Measurements from ENCODE around the gene TCF12.

DNA sequence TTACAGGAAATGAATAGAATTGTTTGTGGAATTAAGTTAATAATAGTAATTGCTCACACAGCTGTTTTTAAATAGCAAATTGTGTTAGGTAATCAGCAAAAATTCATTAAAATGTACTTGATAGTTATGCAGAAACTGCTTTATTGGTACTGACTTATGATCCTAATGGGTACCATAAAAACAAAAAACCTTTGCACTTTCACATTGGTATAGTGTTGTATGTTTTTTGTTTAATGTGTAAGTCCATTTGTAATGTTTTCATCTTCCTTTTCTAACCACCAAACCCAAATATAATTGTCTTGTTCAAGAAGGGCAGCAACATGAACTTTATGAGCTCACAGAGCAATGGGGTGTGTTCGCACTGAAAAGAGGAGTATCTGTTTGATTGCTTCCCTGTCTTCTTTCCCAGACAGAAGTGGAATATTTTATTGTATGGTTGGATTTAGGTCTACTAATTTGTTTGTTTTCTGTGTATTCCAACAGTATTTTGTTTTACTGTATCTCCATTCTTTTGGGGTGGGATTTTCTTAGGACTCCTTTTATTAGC lies 135.8 kb downstream of the TCF12 start:
- TF ChIP-seq ZBTB7A (IDR thresholded peaks at IDR 0.05; ENCODE audit: low read depth) (no peak), EGR1 (IDR thresholded peaks at IDR 0.05) (no peak), TCF12 (IDR thresholded peaks at IDR 0.05; ENCODE audit: low read depth) (no peak), RAD21 (IDR thresholded peaks at IDR 0.05; ENCODE audit: low read depth) (no peak), YY1 (IDR thresholded peaks at IDR 0.05; ENCODE audit: low read depth) (no peak), TEAD4 (IDR thresholded peaks at IDR 0.05) (no peak), CREB1 (IDR thresholded peaks at IDR 0.05; ENCODE audit: low read depth) (no peak), FOXM1 (IDR thresholded peaks at IDR 0.05; ENCODE audit: borderline replicate concordance, low read depth) (no peak), TAF1 (IDR thresholded peaks at IDR 0.05; ENCODE audit: low read depth) (no peak)
- TF ChIP-seq, protein P1, sequence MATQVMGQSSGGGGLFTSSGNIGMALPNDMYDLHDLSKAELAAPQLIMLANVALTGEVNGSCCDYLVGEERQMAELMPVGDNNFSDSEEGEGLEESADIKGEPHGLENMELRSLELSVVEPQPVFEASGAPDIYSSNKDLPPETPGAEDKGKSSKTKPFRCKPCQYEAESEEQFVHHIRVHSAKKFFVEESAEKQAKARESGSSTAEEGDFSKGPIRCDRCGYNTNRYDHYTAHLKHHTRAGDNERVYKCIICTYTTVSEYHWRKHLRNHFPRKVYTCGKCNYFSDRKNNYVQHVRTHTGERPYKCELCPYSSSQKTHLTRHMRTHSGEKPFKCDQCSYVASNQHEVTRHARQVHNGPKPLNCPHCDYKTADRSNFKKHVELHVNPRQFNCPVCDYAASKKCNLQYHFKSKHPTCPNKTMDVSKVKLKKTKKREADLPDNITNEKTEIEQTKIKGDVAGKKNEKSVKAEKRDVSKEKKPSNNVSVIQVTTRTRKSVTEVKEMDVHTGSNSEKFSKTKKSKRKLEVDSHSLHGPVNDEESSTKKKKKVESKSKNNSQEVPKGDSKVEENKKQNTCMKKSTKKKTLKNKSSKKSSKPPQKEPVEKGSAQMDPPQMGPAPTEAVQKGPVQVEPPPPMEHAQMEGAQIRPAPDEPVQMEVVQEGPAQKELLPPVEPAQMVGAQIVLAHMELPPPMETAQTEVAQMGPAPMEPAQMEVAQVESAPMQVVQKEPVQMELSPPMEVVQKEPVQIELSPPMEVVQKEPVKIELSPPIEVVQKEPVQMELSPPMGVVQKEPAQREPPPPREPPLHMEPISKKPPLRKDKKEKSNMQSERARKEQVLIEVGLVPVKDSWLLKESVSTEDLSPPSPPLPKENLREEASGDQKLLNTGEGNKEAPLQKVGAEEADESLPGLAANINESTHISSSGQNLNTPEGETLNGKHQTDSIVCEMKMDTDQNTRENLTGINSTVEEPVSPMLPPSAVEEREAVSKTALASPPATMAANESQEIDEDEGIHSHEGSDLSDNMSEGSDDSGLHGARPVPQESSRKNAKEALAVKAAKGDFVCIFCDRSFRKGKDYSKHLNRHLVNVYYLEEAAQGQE (IDR thresholded peaks at IDR 0.05; ENCODE audit: low read depth) = no peak
- TF ChIP-seq, protein P2, sequence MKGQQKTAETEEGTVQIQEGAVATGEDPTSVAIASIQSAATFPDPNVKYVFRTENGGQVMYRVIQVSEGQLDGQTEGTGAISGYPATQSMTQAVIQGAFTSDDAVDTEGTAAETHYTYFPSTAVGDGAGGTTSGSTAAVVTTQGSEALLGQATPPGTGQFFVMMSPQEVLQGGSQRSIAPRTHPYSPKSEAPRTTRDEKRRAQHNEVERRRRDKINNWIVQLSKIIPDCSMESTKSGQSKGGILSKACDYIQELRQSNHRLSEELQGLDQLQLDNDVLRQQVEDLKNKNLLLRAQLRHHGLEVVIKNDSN (IDR thresholded peaks at IDR 0.05) = no peak
